IMR-90 (cell line): Measurements from ENCODE around the gene ZBTB9. TPM values are rescaled to one million over a fixed set of nuclear protein-coding genes. Genes with fewer than 3 reads are reported as not detected.

Experiments
- ATAC-seq: fragments of 200-7000 bp; cut with Tn5 transposase; 2 replicates; pipeline ENCODE4 v1.9.1; 2020; ENCODE audit warnings: low read depth, mild to moderate bottlenecking, moderate library complexity
- BruUV-seq: library from RNA; stranded (reverse); fragments of 400-500 nt; replicated peaks from 2 replicates; lab custom pipeline; 2021; lab: Mats Ljungman, UMichigan
- CTCF ChIA-PET: fragments of 300-600 bp; formaldehyde crosslinking; extraction: SDS; loops from one replicate; lab custom pipeline; 2021; ENCODE audit warnings: antibody characterized with exemption; lab: Yijun Ruan, JAX
- POLR2A ChIA-PET: fragments of 300-600 bp; sonication (Branson Sonifier 250); formaldehyde crosslinking; loops from one replicate; lab custom pipeline; 2022; ENCODE audit warnings: antibody characterized with exemption; ENCODE audit not compliant: unreplicated experiment; lab: Charles Lee
- DNase-seq: peaks from one replicate; pipeline ENCODE4 v3.0.0; 2013
- H2AFZ ChIP-seq: replicated peaks from 2 replicates; pipeline ENCODE3; 2013; ENCODE audit warnings: low read length, mild to moderate bottlenecking; ENCODE audit not compliant: poor library complexity
- H2AK5ac ChIP-seq: 2 replicates; pipeline ENCODE4 v1.6.1; 2013; ENCODE audit warnings: low read depth, low read length, inconsistent platforms
- H2AK9ac ChIP-seq: replicated peaks from 2 replicates; pipeline ENCODE3; 2013; ENCODE audit warnings: mild to moderate bottlenecking, low read depth, low read length, moderate library complexity; ENCODE audit not compliant: poor library complexity
- H2BK120ac ChIP-seq: 2 replicates; pipeline ENCODE4 v1.6.1; 2013; ENCODE audit warnings: low read depth, low read length, inconsistent platforms
- H2BK15ac ChIP-seq: 3 replicates; pipeline ENCODE4 v1.6.1; 2013; ENCODE audit warnings: low read depth, low read length, inconsistent platforms
- H2BK20ac ChIP-seq: 2 replicates; pipeline ENCODE4 v1.6.1; 2013; ENCODE audit warnings: low read depth, mild to moderate bottlenecking, inconsistent platforms, low read length, moderate library complexity
- H2BK5ac ChIP-seq: 2 replicates; pipeline ENCODE4 v1.6.1; 2013; ENCODE audit warnings: mild to moderate bottlenecking, low read depth, low read length, inconsistent platforms; ENCODE audit not compliant: poor library complexity, severe bottlenecking
- H3K14ac ChIP-seq: replicated peaks from 2 replicates; pipeline ENCODE4 v1.6.1; 2013; ENCODE audit warnings: low read depth, low read length, inconsistent platforms
- H3K18ac ChIP-seq: 2 replicates; pipeline ENCODE4 v1.6.1; 2013; ENCODE audit warnings: low read depth, low read length, control low read depth
- H3K23ac ChIP-seq: 2 replicates; pipeline ENCODE4 v1.6.1; 2013; ENCODE audit warnings: low read depth, low read length, inconsistent platforms
- H3K27ac ChIP-seq: 2 replicates; pipeline ENCODE4 v1.5.1; 2013; ENCODE audit warnings: mild to moderate bottlenecking, control low read depth, low read length; ENCODE audit not compliant: insufficient read depth
- H3K27me3 ChIP-seq: 2 replicates; pipeline ENCODE4 v1.6.1; 2013; ENCODE audit warnings: low read length; ENCODE audit not compliant: control insufficient read depth, insufficient read depth
- H3K36me3 ChIP-seq: 2 replicates; pipeline ENCODE4 v1.6.1; 2013; ENCODE audit warnings: low read length, mixed read lengths; ENCODE audit not compliant: control insufficient read depth, insufficient read depth
- H3K4ac ChIP-seq: 2 replicates; pipeline ENCODE4 v1.6.1; 2013; ENCODE audit warnings: low read depth, low read length, inconsistent platforms
- H3K4me1 ChIP-seq: 2 replicates; pipeline ENCODE4 v1.6.1; 2013; ENCODE audit warnings: low read length, mixed read lengths; ENCODE audit not compliant: control insufficient read depth, insufficient read depth
- H3K4me2 ChIP-seq: 2 replicates; pipeline ENCODE4 v1.6.1; 2013; ENCODE audit warnings: low read depth, mild to moderate bottlenecking, control low read depth, low read length, moderate library complexity
- H3K4me3 ChIP-seq: 2 replicates; pipeline ENCODE4 v1.5.1; 2013; ENCODE audit warnings: low read depth, mild to moderate bottlenecking, control low read depth, low read length, moderate library complexity; ENCODE audit not compliant: insufficient read depth
- H3K56ac ChIP-seq: 2 replicates; pipeline ENCODE4 v1.6.1; 2013; ENCODE audit warnings: low read length, inconsistent platforms; ENCODE audit not compliant: insufficient read depth; ENCODE audit errors: extremely low read depth
- H3K79me1 ChIP-seq, 2 experiments: 2 replicates each; pipeline ENCODE4 v1.6.1; 2013; ENCODE audit warnings: low read length in 2 of 2, inconsistent platforms in 1 of 2, low read depth in 1 of 2
- H3K9ac ChIP-seq: 2 replicates; pipeline ENCODE4 v1.6.1; 2013; ENCODE audit warnings: low read depth, low read length, control low read depth
- H3K9me1 ChIP-seq: 2 replicates; pipeline ENCODE4 v1.6.1; 2013; ENCODE audit warnings: low read length, inconsistent platforms; ENCODE audit not compliant: insufficient read depth
- H3K9me3 ChIP-seq: 2 replicates; pipeline ENCODE4 v1.6.1; 2013; ENCODE audit warnings: low read length; ENCODE audit not compliant: control insufficient read depth, insufficient read depth
- H4K20me1 ChIP-seq: 2 replicates; pipeline ENCODE4 v1.6.1; 2013; ENCODE audit warnings: low read length, inconsistent platforms; ENCODE audit not compliant: insufficient read depth
- H4K5ac ChIP-seq: 2 replicates; pipeline ENCODE4 v1.6.1; 2013; ENCODE audit warnings: mild to moderate bottlenecking, low read depth, low read length, control low read depth
- H4K8ac ChIP-seq, 2 experiments: 2 replicates each; pipeline ENCODE4 v1.6.1; 2013; ENCODE audit warnings: low read depth in 2 of 2, low read length in 2 of 2, control low read depth in 1 of 2, inconsistent platforms in 1 of 2
- H4K91ac ChIP-seq: 2 replicates; pipeline ENCODE4 v1.6.1; 2013; ENCODE audit warnings: low read depth, low read length, inconsistent platforms; ENCODE audit not compliant: insufficient read depth
- CHD1 ChIP-seq: IDR thresholded peaks from 2 replicates; pipeline ENCODE4 v1.6.1; 2012; ENCODE audit warnings: low read depth, low read length, improper control_type of control experiment
- ELK1 ChIP-seq: fragments of 150-350 bp; IDR thresholded peaks from 2 replicates; pipeline ENCODE4 v1.6.1; 2016; ENCODE audit warnings: low read depth, mild to moderate bottlenecking, low read length, moderate library complexity, borderline replicate concordance
- FOS ChIP-seq: fragments of 150-350 bp; IDR thresholded peaks from 2 replicates; pipeline ENCODE4 v1.6.1; 2016; ENCODE audit warnings: low read depth, low read length
- MXI1 ChIP-seq: IDR thresholded peaks from 2 replicates; pipeline ENCODE4 v1.6.1; 2012; ENCODE audit warnings: low read depth, mild to moderate bottlenecking, low read length, moderate library complexity, borderline replicate concordance
- POLR2A ChIP-seq: IDR thresholded peaks from 2 replicates; pipeline ENCODE4 v1.6.1; 2012; ENCODE audit warnings: mild to moderate bottlenecking, low read depth, low read length
- RAD21 ChIP-seq: IDR thresholded peaks from 2 replicates; pipeline ENCODE4 v1.6.1; 2012; ENCODE audit warnings: low read length, improper control_type of control experiment
- RCOR1 ChIP-seq: IDR thresholded peaks from 2 replicates; pipeline ENCODE4 v1.6.1; 2012; ENCODE audit warnings: mild to moderate bottlenecking, low read length, improper control_type of control experiment; ENCODE audit not compliant: insufficient replicate concordance
- RFX5 ChIP-seq: IDR thresholded peaks from 2 replicates; pipeline ENCODE4 v1.8.0; 2012; ENCODE audit warnings: low read depth, mild to moderate bottlenecking, low read length, moderate library complexity
- SMC3 ChIP-seq: fragments of 150-350 bp; IDR thresholded peaks from 2 replicates; pipeline ENCODE4 v1.6.1; 2016; ENCODE audit warnings: low read depth, mild to moderate bottlenecking, antibody characterized with exemption, low read length, moderate library complexity
- WGBS, 2 experiments: methylation state at CpG; one replicate each; pipeline versions ENCODE4 v1.1.5 to v1.1.7; 2013; ENCODE audit warnings: missing lambda C conversion rate in 2 of 2; ENCODE audit not compliant: insufficient read length in 1 of 2; ENCODE audit errors: extremely low coverage in 2 of 2; 5-methylcytosine and 5-hydroxymethylcytosine counted together
- dilution Hi-C: fragments of 300-500 bp; cut with HindIII; formaldehyde crosslinking; loops from one replicate; pipeline ENCODE4 v1.14.3; 2018; ENCODE audit warnings: low sequenced_read_pairs; ENCODE audit not compliant: unreplicated experiment
- in situ Hi-C: fragments of 300-500 bp; cut with MboI; formaldehyde crosslinking; loops from 3 replicates; pipeline ENCODE4 v1.14.3; 2019; ENCODE audit warnings: low sequenced_read_pairs, inconsistent platforms, mixed read lengths
- intact Hi-C: fragments of 100-400 bp; cut with micrococcal nuclease; formaldehyde crosslinking; loops from 2 replicates; pipeline ENCODE4 v1.10.0; 2022
- polyA plus RNA-seq, 3 experiments: library from polyadenylated mRNA; depleted of rRNA; stranded (reverse); fragments of >200 nt; gene quantifications; 2 replicates each; pipeline ENCODE4 v1.2.3, GENCODE V29; 2012; ENCODE audit warnings: low replicate concordance in 1 of 3
- total RNA-seq: library from RNA; depleted of rRNA; stranded (reverse); fragments of >200 nt; gene quantifications from 2 replicates; pipeline ENCODE4 v1.2.3, GENCODE V29; 2012
- TF ChIP-seq, protein P1 (sequence below): conservative IDR thresholded peaks from 2 replicates; pipeline ENCODE4 v1.5.1; 2012; ENCODE audit warnings: mild to moderate bottlenecking, low read depth, low read length, improper control_type of control experiment

Gene ZBTB9
- total and polyA plus RNA-seq, 2 of the 4 experiments (the other 2 are of a cell fraction), result 5.4 to 5.9 TPM

DNA sequence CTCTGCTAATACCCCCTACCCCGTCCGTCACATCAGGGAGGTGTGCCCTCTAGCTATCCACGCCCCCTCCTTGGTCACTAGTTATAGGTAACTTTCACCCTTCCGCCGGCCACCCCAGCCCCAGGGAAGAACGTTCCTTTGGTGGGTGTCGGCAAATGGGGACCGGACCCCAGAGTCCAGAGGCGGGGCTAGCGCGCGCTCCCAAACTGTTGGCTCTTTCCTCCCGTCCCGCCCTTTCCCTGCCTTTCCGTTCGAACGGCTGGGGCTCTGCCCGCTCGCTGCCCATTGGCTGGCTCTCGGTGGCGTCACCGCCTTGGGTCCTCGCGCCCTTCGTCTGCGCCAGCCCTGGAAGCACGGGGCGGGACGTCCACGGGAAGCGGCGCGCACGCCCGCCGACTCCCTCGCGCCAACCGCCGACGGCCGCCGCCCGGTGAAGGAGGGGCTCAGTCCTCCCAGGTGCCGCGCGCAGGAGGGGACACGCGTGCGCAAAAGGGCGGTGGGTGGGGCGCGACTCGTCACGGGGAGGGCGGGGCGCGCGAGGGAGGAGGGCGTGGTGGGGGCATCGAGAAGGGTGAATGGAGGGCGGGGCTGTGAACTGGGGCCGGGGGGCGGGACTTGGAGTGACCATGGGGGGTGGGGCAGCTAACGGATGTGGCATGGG lies 44.2 kb upstream of the ZBTB9 start (continued):
- TF ChIP-seq RFX5 (no peak), FOS (no peak), RCOR1 (no peak)

- Histone ChIP-seq H3K9me3 (no peaks in the 10 kb centered on the region), H3K4me2 (peak within 1 kb of the TSS; percentile 90), H3K9me1 (peaks cover 5% of the 10 kb centered on the region), H3K14ac (peak within 1 kb of the TSS; percentile 100), H3K18ac (peak within 1 kb of the TSS; percentile 95), H2BK15ac (peak within 1 kb of the TSS; percentile 100; the same call in 2 of the 3 replicates), H4K91ac (peak within 1 kb of the TSS; percentile 97), H2AK5ac (peak within 1 kb of the TSS; percentile 90), H3K36me3 (peaks cover 39% of the 10 kb centered on the region), H2BK5ac (peak within 1 kb of the TSS; percentile 100), H3K27me3 (no peaks in the 10 kb centered on the region), H3K4me1 (peaks cover 4% of the 10 kb centered on the region), H4K5ac (peak within 1 kb of the TSS; percentile 95), H3K23ac (peak within 1 kb of the TSS; percentile 97), H3K4ac (peak within 1 kb of the TSS; percentile 99), H3K79me1 (peaks cover 11 to 53% of the 10 kb centered on the region in 2 experiments), H3K27ac (peak within 1 kb of the TSS; percentile 100), H3K56ac (peak within 1 kb of the TSS; percentile 96), H2BK20ac (peak within 1 kb of the TSS; percentile 84), H4K8ac (peak within 1 kb of the TSS; percentile 83 to 96), H3K4me3 (peak within 1 kb of the TSS; percentile 92), H2BK120ac (peak within 1 kb of the TSS; percentile 96; the same call in 1 of the 2 replicates), H2AFZ (peak within 1 kb of the TSS; percentile 98), H3K9ac (peak within 1 kb of the TSS; percentile 97), H4K20me1 (peaks cover 8% of the 10 kb centered on the region; the same call in 1 of the 2 replicates), H2AK9ac (peak within 1 kb of the TSS; percentile 99)
- CTCF ChIA-PET, result no interaction called here
- dilution Hi-C loops (no loop called here), intact Hi-C loops (loop anchor here (1.0 to 2.0 kb wide), 2 partner anchors 20 to 202 kb away; partner anchors contain the start of genes KIFC1 and RING1), in situ Hi-C loops (no loop called here)
- 0% methylated on average over 3 of the region's 67 CpGs; no CpG with 5 or more reads in 1 of the 2 experiments for WGBS, 2 experiments
- no TSS peak for BruUV-seq
- DNase-seq (peak; percentile 80), ATAC-seq (peak; percentile 70)
- TF ChIP-seq SMC3 (no peak), FOS (no peak), CHD1 (no peak), POLR2A (peak; percentile 65), RAD21 (no peak), MXI1 (0 out of 2 replicates have a peak, but pooled peaks have one; percentile 53), ELK1 (no peak)
- TF ChIP-seq, protein P1, sequence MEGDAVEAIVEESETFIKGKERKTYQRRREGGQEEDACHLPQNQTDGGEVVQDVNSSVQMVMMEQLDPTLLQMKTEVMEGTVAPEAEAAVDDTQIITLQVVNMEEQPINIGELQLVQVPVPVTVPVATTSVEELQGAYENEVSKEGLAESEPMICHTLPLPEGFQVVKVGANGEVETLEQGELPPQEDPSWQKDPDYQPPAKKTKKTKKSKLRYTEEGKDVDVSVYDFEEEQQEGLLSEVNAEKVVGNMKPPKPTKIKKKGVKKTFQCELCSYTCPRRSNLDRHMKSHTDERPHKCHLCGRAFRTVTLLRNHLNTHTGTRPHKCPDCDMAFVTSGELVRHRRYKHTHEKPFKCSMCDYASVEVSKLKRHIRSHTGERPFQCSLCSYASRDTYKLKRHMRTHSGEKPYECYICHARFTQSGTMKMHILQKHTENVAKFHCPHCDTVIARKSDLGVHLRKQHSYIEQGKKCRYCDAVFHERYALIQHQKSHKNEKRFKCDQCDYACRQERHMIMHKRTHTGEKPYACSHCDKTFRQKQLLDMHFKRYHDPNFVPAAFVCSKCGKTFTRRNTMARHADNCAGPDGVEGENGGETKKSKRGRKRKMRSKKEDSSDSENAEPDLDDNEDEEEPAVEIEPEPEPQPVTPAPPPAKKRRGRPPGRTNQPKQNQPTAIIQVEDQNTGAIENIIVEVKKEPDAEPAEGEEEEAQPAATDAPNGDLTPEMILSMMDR, result no peak
- POLR2A ChIA-PET, result interaction anchor here (0.6 kb wide), 1 partner anchor 15 kb away, joined by 9 read pairs; no protein-coding TSS in a partner anchor
Measured at GRCh38 chr6:33410711-33411631, 43.4 kb upstream of the ZBTB9 start, which contains the start of gene PHF1. Gene PHF1, plus strand, starts transcription at chr6:33411014. Its CDS starts 1,250 bp downstream, at chr6:33412264.
